Mammary epithelial cell (primary cell): Measurements from ENCODE around the gene ZNF185.

Experiments
- CTCF ChIP-seq, 2 donors: IDR thresholded peaks in 1 of 2; conservative IDR thresholded peaks in 1 of 2; 2 replicates each; pipeline ENCODE4 v1.5.1; 2011 to 2012; ENCODE audit warnings: inconsistent platforms in 2 of 2, low read length in 2 of 2, mild to moderate bottlenecking in 2 of 2, control low read depth in 1 of 2, low read depth in 1 of 2; ENCODE audit not compliant: insufficient read depth in 1 of 2; ENCODE audit errors: extremely low read depth in 1 of 2
- EZH2 ChIP-seq: IDR thresholded peaks from 2 replicates; pipeline ENCODE4 v1.6.1; 2012; ENCODE audit warnings: low read length, inconsistent platforms, borderline replicate concordance

GRCh38 chrX:152904151-152905080 lies 6.5 kb downstream of the ZNF185 start:
- TF ChIP-seq CTCF (conservative IDR thresholded peaks at IDR 0.05 in 1 of 2, IDR thresholded peaks at IDR 0.05 in 1 of 2; ENCODE audit: extremely low read depth in 1 of 2, insufficient read depth in 1 of 2, low read depth in 1 of 2, low read length in 2 of 2) (peak; percentile 67 to 68), EZH2 (no peak)
